GM12878 (cell line): ENCODE measurements around the gene TOP2B.

Source experiments
- CBFB ChIP-seq: IDR thresholded peaks from 2 replicates; pipeline ENCODE4 v1.6.1; 2016; ENCODE audit warnings: antibody characterized with exemption, low read depth
- CEBPB ChIP-seq, 2 experiments: fragments of 150-350 bp in 1 of 2; IDR thresholded peaks; 2 replicates each; pipeline ENCODE4 v1.6.1; 2012 to 2014; ENCODE audit warnings: low read depth in 2 of 2, low read length in 2 of 2, borderline replicate concordance in 1 of 2, inconsistent platforms in 1 of 2
- CHD2 ChIP-seq: IDR thresholded peaks from 2 replicates; pipeline ENCODE4 v1.6.1; 2011; ENCODE audit warnings: low read depth, low read length, improper control_type of control experiment, borderline replicate concordance
- CTCF ChIP-seq, 3 experiments: IDR thresholded peaks in 2 of 3; conservative IDR thresholded peaks in 1 of 3; 2 replicates each; pipeline ENCODE4 v1.5.1; 2011; ENCODE audit warnings: low read depth in 3 of 3, low read length in 3 of 3, mild to moderate bottlenecking in 3 of 3, control low read depth in 2 of 3, moderate library complexity in 2 of 3, inconsistent platforms in 1 of 3, mixed read lengths in 1 of 3; ENCODE audit not compliant: control insufficient read depth in 2 of 3, insufficient read depth in 1 of 3; ENCODE audit errors: extremely low read depth in 1 of 3
- E2F4 ChIP-seq: IDR thresholded peaks from 2 replicates; pipeline ENCODE4 v1.6.1; 2012; ENCODE audit warnings: low read depth, low read length, improper control_type of control experiment
- MYB ChIP-seq: fragments of 150-350 bp; IDR thresholded peaks from 2 replicates; pipeline ENCODE4 v1.6.1; 2014; ENCODE audit warnings: mild to moderate bottlenecking, low read depth, low read length, borderline replicate concordance
- POLR2A ChIP-seq: IDR thresholded peaks from 2 replicates; pipeline ENCODE4 v1.6.1; 2011; ENCODE audit warnings: low read depth, mild to moderate bottlenecking, low read length
- SUZ12 ChIP-seq: fragments of 200-600 bp; sonication (generic); IDR thresholded peaks from one replicate; pipeline ENCODE4 v1.6.1; 2018; ENCODE audit warnings: antibody characterized with exemption, mild to moderate bottlenecking; ENCODE audit not compliant: unreplicated experiment
- TAF1 ChIP-seq: IDR thresholded peaks from 2 replicates; pipeline ENCODE4 v1.6.1; 2011; ENCODE audit warnings: mild to moderate bottlenecking, low read depth, low read length, borderline replicate concordance
- ZNF274 ChIP-seq: IDR thresholded peaks from one replicate; pipeline ENCODE4 v1.8.0; 2011; ENCODE audit not compliant: insufficient read length, insufficient read depth

GRCh38 chr3:25633919-25634318, 30.8 kb downstream of the TOP2B start:
- TF ChIP-seq POLR2A (no peak), CEBPB (IDR thresholded peaks at IDR 0.05; ENCODE audit: borderline replicate concordance in 1 of 2, low read depth in 2 of 2, low read length in 2 of 2) (no peak), CTCF (IDR thresholded peaks at IDR 0.05 in 2 of 3, conservative IDR thresholded peaks at IDR 0.05 in 1 of 3; ENCODE audit: control insufficient read depth in 2 of 3, extremely low read depth in 1 of 3, insufficient read depth in 1 of 3, low read depth in 3 of 3, low read length in 3 of 3) (no peak), E2F4 (no peak), CBFB (no peak), MYB (no peak), TAF1 (no peak), CHD2 (no peak), SUZ12 (no peak), ZNF274 (no peak)
